ENCODE data around the gene DENND11. TPM values are rescaled to one million over a fixed set of nuclear protein-coding genes. Genes with fewer than 3 reads are reported as not detected.

DENND11 gene
- total RNA-seq, 4 donors from 2014 or later: 8.5 to 29.2 (median 20.8) TPM

DNA sequence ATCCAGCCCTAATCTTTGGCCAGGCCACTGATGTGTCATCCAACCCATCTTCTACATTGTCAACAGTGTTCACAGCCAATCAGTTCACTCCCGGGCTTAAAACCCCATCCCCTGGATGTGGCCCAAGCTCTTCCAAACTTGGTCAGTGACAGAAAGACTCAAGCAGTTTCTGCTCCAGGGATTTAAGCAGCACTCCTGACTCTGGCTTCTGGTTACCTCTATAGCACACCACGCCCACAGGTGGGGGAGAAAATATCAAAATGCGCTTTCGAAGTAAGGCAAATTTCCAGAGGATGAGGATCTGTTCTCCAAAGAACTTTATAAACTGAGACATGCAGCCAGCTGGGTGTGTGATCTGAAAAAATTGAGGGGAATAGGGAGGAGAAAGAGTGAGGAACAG is 35.9 kb downstream of the DENND11 start:
- no peak overlapping the region for H3K4me3 ChIP-seq
- H3K27me3 ChIP-seq: no peaks in the 10 kb centered on the region
- no peak for DNase-seq
- TF ChIP-seq POLR2A (IDR thresholded peaks at IDR 0.05): no peak
- TF ChIP-seq, protein P1, sequence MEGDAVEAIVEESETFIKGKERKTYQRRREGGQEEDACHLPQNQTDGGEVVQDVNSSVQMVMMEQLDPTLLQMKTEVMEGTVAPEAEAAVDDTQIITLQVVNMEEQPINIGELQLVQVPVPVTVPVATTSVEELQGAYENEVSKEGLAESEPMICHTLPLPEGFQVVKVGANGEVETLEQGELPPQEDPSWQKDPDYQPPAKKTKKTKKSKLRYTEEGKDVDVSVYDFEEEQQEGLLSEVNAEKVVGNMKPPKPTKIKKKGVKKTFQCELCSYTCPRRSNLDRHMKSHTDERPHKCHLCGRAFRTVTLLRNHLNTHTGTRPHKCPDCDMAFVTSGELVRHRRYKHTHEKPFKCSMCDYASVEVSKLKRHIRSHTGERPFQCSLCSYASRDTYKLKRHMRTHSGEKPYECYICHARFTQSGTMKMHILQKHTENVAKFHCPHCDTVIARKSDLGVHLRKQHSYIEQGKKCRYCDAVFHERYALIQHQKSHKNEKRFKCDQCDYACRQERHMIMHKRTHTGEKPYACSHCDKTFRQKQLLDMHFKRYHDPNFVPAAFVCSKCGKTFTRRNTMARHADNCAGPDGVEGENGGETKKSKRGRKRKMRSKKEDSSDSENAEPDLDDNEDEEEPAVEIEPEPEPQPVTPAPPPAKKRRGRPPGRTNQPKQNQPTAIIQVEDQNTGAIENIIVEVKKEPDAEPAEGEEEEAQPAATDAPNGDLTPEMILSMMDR (IDR thresholded peaks at IDR 0.05): no peak
- H3K9me3 ChIP-seq: no peaks in the 10 kb centered on the region
- no peaks in the 10 kb centered on the region for H3K36me3 ChIP-seq
- no peak overlapping the region for H3K27ac ChIP-seq
- intact Hi-C loops (cut with DNase I; ENCODE audit: low total_unique reads): no loop called here
- H3K4me1 ChIP-seq: no peaks in the 10 kb centered on the region

DNA sequence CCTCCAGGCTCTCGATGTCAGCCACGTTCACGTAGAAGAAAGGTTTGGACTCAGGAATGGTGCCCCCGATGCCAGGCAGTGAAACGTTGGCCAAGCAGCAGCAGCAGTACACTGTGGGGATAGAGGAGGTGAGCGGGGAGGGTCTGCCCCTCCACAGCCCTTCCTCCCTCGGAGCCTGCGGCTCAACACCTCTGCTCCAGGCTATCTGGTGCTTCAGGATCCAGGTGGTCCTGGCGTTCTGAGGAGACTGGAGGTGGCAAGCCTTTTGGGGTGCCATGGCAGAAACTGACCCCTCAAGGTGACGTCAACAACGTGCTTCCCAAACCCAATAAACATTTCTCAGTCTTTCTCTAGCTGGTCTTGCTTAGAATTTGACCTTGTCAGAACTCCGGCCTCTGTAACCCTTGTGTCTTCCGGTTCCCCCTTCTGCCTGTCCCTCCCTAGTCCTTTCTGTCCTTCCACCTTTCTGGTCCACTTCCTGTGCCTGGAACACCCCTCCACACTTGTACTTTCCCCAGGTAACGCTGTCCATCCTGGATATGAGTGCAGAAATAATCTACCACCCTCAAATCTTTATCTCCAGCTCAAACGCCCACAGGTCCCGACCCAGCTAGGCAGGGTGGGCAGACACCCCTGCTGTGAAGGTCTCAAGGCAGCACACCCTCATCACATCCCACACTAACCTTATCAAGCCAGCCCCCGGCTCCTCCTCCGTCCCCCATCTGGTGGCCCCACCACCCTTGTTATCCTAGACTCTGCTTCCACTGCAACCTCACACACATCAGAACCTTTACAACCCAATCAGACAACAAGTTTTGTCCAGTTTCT is 36.5 kb downstream of the DENND11 start:
- Histone ChIP-seq H3K9me3 (no peaks in the 10 kb centered on the region), H3K27ac (no peak overlapping the region), H3K4me1 (no peaks in the 10 kb centered on the region), H3K4me3 (no peak overlapping the region), H3K27me3 (no peaks in the 10 kb centered on the region), H3K36me3 (no peaks in the 10 kb centered on the region)
- intact Hi-C loops (cut with DNase I; ENCODE audit: low total_unique reads): no loop called here
- TF ChIP-seq, protein P1 (IDR thresholded peaks at IDR 0.05): no peak
- TF ChIP-seq POLR2A (IDR thresholded peaks at IDR 0.05): no peak
- DNase-seq: no peak

DNA sequence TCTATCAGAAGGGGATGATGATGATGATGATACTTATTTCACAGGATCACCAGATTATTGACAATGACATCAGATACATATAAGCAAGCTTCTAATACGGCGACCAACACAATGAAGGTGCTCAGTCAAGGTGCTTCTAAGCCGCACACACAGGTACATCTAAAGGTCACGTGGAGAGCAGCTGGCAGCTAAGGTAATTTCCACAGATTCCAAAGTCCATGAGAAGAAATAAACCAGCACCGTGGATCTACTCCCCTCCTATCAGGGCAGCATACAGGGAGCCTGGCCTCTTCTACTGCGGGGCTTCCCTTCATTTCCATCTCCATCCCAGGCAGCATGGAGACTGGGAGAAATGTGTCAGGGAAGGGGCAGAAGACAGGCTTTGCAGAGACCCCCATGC is 37.5 kb downstream of the DENND11 start:
- intact Hi-C loops (cut with DNase I; ENCODE audit: low total_unique reads): no loop called here
- H3K4me1 ChIP-seq: no peaks in the 10 kb centered on the region

DNA sequence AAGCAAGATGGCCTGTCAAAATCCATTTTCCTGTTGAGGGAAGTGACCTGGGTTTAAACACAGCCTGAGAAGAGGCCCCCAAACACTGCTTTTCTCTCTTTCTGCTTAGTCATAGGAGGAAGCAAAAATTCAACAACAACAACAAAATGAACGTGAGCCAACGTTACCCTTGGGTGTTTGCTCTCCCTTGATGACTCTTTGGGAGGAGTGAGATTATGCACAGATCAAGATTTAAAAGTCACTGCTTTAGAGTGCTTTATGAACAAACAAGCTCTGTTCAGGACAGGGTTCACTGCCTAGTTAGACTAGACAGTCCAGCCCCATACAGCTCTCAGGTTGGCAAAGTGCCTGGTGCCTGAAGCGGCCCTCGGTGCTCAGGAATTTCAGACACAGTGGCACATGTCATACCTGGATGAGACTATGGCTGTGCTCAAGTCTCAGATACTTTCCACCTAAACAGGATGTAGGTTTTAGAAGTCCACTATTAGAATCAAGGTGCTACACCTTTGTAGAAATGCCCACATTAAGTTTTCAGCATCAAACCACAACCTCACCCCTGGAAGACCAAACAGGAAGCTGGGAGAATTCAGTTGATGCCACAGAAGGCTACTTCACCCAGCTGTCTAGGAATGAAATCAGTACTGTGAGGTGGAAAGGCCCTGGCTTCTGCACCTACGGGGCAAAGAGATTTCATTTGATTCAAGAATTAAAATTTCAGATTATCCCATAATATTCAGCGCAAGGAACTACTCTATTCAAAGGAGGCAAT is 38.7 kb downstream of the DENND11 start:
- Histone ChIP-seq H3K36me3 (no peaks in the 10 kb centered on the region), H3K27me3 (no peaks in the 10 kb centered on the region), H3K27ac (no peak overlapping the region), H3K9me3 (no peaks in the 10 kb centered on the region), H3K4me1 (no peaks in the 10 kb centered on the region), H3K4me3 (no peak overlapping the region)
- intact Hi-C loops (cut with DNase I; ENCODE audit: low total_unique reads): no loop called here
- no peak for DNase-seq
- TF ChIP-seq POLR2A (IDR thresholded peaks at IDR 0.05): no peak
- TF ChIP-seq, protein P1 (IDR thresholded peaks at IDR 0.05): no peak

More for the DNA sequence above, 37.5 kb downstream of the DENND11 start:
- no peaks in the 10 kb centered on the region for H3K27me3 ChIP-seq
- H3K4me3 ChIP-seq: no peak overlapping the region
- no peaks in the 10 kb centered on the region for H3K9me3 ChIP-seq
- DNase-seq: no peak
- H3K36me3 ChIP-seq: no peaks in the 10 kb centered on the region
- TF ChIP-seq, protein P1 (IDR thresholded peaks at IDR 0.05): no peak
- no peak for TF ChIP-seq POLR2A (IDR thresholded peaks at IDR 0.05)
- H3K27ac ChIP-seq: no peak overlapping the region

DNA sequence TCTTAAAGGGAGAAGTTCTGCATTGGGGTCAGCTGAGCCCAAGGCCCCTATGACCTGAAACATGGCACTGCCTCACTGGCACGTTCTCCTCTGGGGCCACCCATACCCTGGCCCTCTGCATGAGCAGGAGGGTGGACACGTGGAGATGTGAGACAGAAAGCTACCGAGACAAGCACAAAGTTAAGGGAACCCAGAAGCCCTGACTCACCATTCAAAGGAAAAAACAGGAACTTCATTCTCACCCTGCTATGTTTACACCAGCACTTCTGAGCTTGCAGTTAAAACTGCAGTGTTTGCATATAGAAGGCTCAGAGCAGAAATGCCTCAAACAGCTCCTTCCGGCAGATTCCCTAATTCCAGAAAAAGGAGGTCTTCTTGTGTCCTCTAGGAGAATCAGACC is 41.7 kb downstream of the DENND11 start:
- Histone ChIP-seq H3K36me3 (no peaks in the 10 kb centered on the region), H3K4me1 (no peaks in the 10 kb centered on the region), H3K27ac (no peak overlapping the region), H3K27me3 (no peaks in the 10 kb centered on the region), H3K4me3 (no peak overlapping the region), H3K9me3 (no peaks in the 10 kb centered on the region)
- intact Hi-C loops (cut with DNase I; ENCODE audit: low total_unique reads): no loop called here
- TF ChIP-seq, protein P1 (IDR thresholded peaks at IDR 0.05): no peak
- no peak for DNase-seq
